ENCODE measurements around the gene REXO2.

Gene REXO2

GRCh38 chr11:114440971-114441763 is 1.9 kb downstream of the REXO2 start:
- Histone ChIP-seq H3K27me3 (ENCODE audit: control insufficient read depth in 1 of 2, insufficient read depth in 2 of 2, low read length in 2 of 2) (no peaks in the 10 kb centered on the region), H3K4me3 (ENCODE audit: low read length in 2 of 2) (peak overlapping the region; percentile 52 to 95), H3K9me3 (ENCODE audit: control insufficient read depth in 2 of 2, low read length in 2 of 2) (no peaks in the 10 kb centered on the region), H3K36me3 (ENCODE audit: control insufficient read depth in 2 of 2, insufficient read depth in 2 of 2, low read length in 2 of 2) (peaks cover 8 to 10% of the 10 kb centered on the region in 2 donors), H3K4me1 (ENCODE audit: control insufficient read depth, insufficient read depth, low read length) (peaks cover 12% of the 10 kb centered on the region), H3K9ac (ENCODE audit: low read length in 2 of 2) (peak overlapping the region in 1 of 2 donors; percentile 90), H3K27ac (ENCODE audit: low read length) (peak overlapping the region; percentile 94)

DNA sequence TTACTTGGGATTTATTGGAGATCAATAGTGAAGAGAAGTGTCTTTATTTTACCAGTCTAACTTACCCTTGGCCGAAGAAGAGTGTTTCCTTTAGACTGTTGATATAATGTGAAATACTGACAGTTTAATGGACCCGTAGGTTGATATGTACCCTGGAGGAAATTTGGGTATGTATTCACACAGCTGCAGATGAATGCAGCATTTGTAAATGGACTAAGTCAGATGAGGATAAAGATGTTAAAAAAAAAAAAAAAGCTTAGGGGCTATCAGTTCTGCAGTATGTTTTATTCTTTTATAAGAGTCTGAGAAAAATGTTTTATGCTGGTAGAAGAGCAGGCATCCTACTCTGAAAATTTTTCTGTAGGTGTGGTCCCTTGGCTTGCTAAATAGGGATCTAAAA is 2.7 kb downstream of the REXO2 start:
- Histone ChIP-seq H3K27me3 (ENCODE audit: control insufficient read depth in 1 of 2, insufficient read depth in 2 of 2, low read length in 2 of 2) (no peaks in the 10 kb centered on the region), H3K36me3 (ENCODE audit: control insufficient read depth in 2 of 2, insufficient read depth in 2 of 2, low read length in 2 of 2) (peaks cover 10 to 15% of the 10 kb centered on the region in 2 donors), H3K4me1 (ENCODE audit: control insufficient read depth, insufficient read depth, low read length) (peaks cover 12% of the 10 kb centered on the region), H3K9ac (ENCODE audit: low read length in 2 of 2) (no peak overlapping the region), H3K4me3 (ENCODE audit: low read length in 2 of 2) (peak overlapping the region in 1 of 2 donors; percentile 95), H3K27ac (ENCODE audit: low read length) (peak overlapping the region; percentile 94), H3K9me3 (ENCODE audit: control insufficient read depth in 2 of 2, low read length in 2 of 2) (no peaks in the 10 kb centered on the region)

DNA sequence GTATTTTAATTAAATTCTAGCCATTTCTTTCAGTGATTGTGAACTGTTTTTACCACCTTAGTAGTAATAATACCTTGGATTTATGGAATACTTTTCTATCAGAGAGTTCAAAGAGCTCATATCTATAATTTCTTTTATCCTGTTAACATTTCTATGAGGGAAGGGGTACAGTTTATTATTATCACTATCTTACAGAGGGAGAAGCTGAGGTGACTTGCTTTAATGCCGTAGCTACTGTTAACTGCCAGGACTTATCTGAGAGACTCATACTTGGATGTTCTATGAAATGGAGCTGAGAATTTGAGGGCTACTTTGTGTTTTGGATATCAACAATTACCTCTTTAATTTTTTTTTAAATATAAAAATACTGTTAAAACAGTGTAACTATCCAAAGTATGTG is 3.3 kb downstream of the REXO2 start:
- Histone ChIP-seq H3K4me3 (ENCODE audit: low read length in 2 of 2) (no peak overlapping the region), H3K9me3 (ENCODE audit: control insufficient read depth in 2 of 2, low read length in 2 of 2) (no peaks in the 10 kb centered on the region)

GRCh38 chr11:114447444-114447843 is 8.2 kb downstream of the REXO2 start:
- H3K4me3 ChIP-seq (ENCODE audit: low read length in 2 of 2): no peak overlapping the region
- H3K9ac ChIP-seq (ENCODE audit: low read length in 2 of 2): no peak overlapping the region
- H3K36me3 ChIP-seq (ENCODE audit: control insufficient read depth in 2 of 2, insufficient read depth in 2 of 2, low read length in 2 of 2): peaks cover 14 to 30% of the 10 kb centered on the region in 2 donors
- H3K27ac ChIP-seq (ENCODE audit: low read length): no peak overlapping the region
- no peaks in the 10 kb centered on the region for H3K27me3 ChIP-seq (ENCODE audit: control insufficient read depth in 1 of 2, insufficient read depth in 2 of 2, low read length in 2 of 2)
- peaks cover 4% of the 10 kb centered on the region for H3K4me1 ChIP-seq (ENCODE audit: control insufficient read depth, insufficient read depth, low read length)
- no peaks in the 10 kb centered on the region for H3K9me3 ChIP-seq (ENCODE audit: control insufficient read depth in 2 of 2, low read length in 2 of 2)

More for the DNA sequence above, 3.3 kb downstream of the REXO2 start:
- no peaks in the 10 kb centered on the region for H3K27me3 ChIP-seq (ENCODE audit: control insufficient read depth in 1 of 2, insufficient read depth in 2 of 2, low read length in 2 of 2)
- H3K36me3 ChIP-seq (ENCODE audit: control insufficient read depth in 2 of 2, insufficient read depth in 2 of 2, low read length in 2 of 2): peaks cover 10 to 15% of the 10 kb centered on the region in 2 donors
- peaks cover 12% of the 10 kb centered on the region for H3K4me1 ChIP-seq (ENCODE audit: control insufficient read depth, insufficient read depth, low read length)
- H3K27ac ChIP-seq (ENCODE audit: low read length): no peak overlapping the region
- H3K9ac ChIP-seq (ENCODE audit: low read length in 2 of 2): no peak overlapping the region

DNA sequence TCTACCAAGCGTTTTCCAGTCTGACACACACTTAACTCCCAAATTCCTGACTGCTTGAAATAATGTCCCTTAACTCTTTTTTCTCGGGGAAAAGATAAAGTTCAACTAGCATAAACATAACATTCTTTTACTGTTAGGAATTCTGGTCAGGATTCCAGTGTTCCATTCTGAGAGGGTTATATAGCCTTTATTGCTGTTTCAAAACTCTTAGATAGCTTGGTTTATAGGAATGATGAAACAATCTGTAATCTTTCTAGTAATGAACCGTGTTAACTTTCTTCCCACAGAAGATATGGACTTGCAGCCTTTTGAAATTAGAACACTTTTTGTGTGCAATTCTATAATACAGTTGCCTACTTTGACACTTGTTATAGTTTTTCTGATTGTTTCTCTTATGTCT is 8.6 kb downstream of the REXO2 start:
- no peak overlapping the region for H3K27ac ChIP-seq (ENCODE audit: low read length)
- peaks cover 4% of the 10 kb centered on the region for H3K4me1 ChIP-seq (ENCODE audit: control insufficient read depth, insufficient read depth, low read length)
- H3K36me3 ChIP-seq (ENCODE audit: control insufficient read depth in 2 of 2, insufficient read depth in 2 of 2, low read length in 2 of 2): peaks cover 14 to 30% of the 10 kb centered on the region in 2 donors
- H3K4me3 ChIP-seq (ENCODE audit: low read length in 2 of 2): no peak overlapping the region
- H3K27me3 ChIP-seq (ENCODE audit: control insufficient read depth in 1 of 2, insufficient read depth in 2 of 2, low read length in 2 of 2): no peaks in the 10 kb centered on the region
- no peaks in the 10 kb centered on the region for H3K9me3 ChIP-seq (ENCODE audit: control insufficient read depth in 2 of 2, low read length in 2 of 2)
- no peak overlapping the region for H3K9ac ChIP-seq (ENCODE audit: low read length in 2 of 2)

DNA sequence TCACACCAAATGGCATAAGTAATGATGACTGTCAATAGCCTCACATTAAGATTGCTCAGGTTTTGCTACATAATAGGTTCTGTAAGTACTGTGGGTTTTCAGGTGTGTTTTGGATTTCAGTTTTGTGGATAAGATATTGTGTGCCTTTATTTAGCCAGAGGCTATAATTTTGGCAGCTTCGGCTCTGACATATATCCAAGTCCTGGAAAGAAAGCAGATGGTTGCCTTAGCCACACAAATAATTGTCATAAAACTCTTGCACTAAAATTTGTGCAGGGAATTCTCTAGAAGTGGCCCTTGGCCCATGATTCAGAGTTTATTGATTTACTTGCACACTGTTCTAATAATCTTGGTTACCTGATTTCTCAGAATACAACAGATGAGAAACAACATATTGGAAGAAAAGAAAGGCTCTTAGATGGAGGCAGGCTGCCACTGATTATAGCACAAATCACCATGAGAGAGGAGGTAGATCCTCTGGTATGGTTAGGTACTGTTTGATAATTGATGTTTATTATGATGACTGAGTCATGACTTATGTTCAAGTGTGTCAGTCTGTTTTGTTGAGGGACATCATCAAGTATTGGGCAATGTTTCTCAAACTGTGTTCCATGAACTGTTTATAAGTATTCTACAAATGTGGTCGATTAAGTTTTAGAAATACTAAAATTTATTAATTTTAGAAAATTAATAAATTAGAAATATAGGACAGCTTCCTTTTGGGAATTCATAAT is 9.6 kb downstream of the REXO2 start:
- Histone ChIP-seq H3K27me3 (ENCODE audit: control insufficient read depth in 1 of 2, insufficient read depth in 2 of 2, low read length in 2 of 2) (no peaks in the 10 kb centered on the region), H3K9me3 (ENCODE audit: control insufficient read depth in 2 of 2, low read length in 2 of 2) (no peaks in the 10 kb centered on the region), H3K9ac (ENCODE audit: low read length in 2 of 2) (no peak overlapping the region), H3K4me1 (ENCODE audit: control insufficient read depth, insufficient read depth, low read length) (peaks cover 4% of the 10 kb centered on the region), H3K36me3 (ENCODE audit: control insufficient read depth in 2 of 2, insufficient read depth in 2 of 2, low read length in 2 of 2) (peaks cover 15 to 30% of the 10 kb centered on the region in 2 donors), H3K4me3 (ENCODE audit: low read length in 2 of 2) (no peak overlapping the region), H3K27ac (ENCODE audit: low read length) (no peak overlapping the region)

- Histone ChIP-seq H3K4me3 (ENCODE audit: low read length in 2 of 2) (no peak overlapping the region), H3K27me3 (ENCODE audit: control insufficient read depth in 1 of 2, insufficient read depth in 2 of 2, low read length in 2 of 2) (no peaks in the 10 kb centered on the region), H3K36me3 (ENCODE audit: control insufficient read depth in 2 of 2, insufficient read depth in 2 of 2, low read length in 2 of 2) (peaks cover 8 to 23% of the 10 kb centered on the region in 2 donors), H3K9me3 (ENCODE audit: control insufficient read depth in 2 of 2, low read length in 2 of 2) (no peaks in the 10 kb centered on the region), H3K9ac (ENCODE audit: low read length in 2 of 2) (no peak overlapping the region), H3K4me1 (ENCODE audit: control insufficient read depth, insufficient read depth, low read length) (peaks cover 4% of the 10 kb centered on the region), H3K27ac (ENCODE audit: low read length) (no peak overlapping the region)
Observed at GRCh38 chr11:114449845-114450244, 10.6 kb downstream of the REXO2 start.

- peaks cover 6 to 17% of the 10 kb centered on the region in 2 donors for H3K36me3 ChIP-seq (ENCODE audit: control insufficient read depth in 2 of 2, insufficient read depth in 2 of 2, low read length in 2 of 2)
- H3K4me3 ChIP-seq (ENCODE audit: low read length in 2 of 2): no peak overlapping the region
- H3K4me1 ChIP-seq (ENCODE audit: control insufficient read depth, insufficient read depth, low read length): peaks cover 4% of the 10 kb centered on the region
- H3K27me3 ChIP-seq (ENCODE audit: control insufficient read depth in 1 of 2, insufficient read depth in 2 of 2, low read length in 2 of 2): no peaks in the 10 kb centered on the region
- H3K9ac ChIP-seq (ENCODE audit: low read length in 2 of 2): no peak overlapping the region
- H3K9me3 ChIP-seq (ENCODE audit: control insufficient read depth in 2 of 2, low read length in 2 of 2): no peaks in the 10 kb centered on the region
- no peak overlapping the region for H3K27ac ChIP-seq (ENCODE audit: low read length)
Observed at GRCh38 chr11:114452399-114452798, 13.1 kb downstream of the REXO2 start.

DNA sequence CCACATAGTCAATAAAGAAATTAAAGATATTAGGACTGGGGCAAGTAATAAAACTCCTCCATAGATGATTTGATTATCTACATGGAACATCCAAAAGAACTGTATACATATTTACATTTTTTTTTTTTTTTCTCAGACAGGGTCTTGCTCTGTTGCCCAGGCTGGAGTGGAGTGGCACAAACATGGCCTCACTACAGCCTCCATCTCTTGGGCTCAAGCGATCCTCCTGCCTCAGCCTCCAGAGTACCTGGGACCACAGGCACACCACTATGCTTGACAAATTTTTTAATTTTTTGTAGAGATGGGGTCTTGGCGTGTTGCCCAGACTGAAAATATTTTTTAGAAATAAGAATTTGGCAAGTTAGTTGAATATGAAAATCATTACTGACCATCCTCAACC is 24.7 kb downstream of the REXO2 start:
- no peaks in the 10 kb centered on the region for H3K36me3 ChIP-seq (ENCODE audit: control insufficient read depth in 2 of 2, insufficient read depth in 2 of 2, low read length in 2 of 2)
- no peak overlapping the region for H3K9ac ChIP-seq (ENCODE audit: low read length in 2 of 2)
- H3K4me3 ChIP-seq (ENCODE audit: low read length in 2 of 2): no peak overlapping the region
- no peak overlapping the region for H3K27ac ChIP-seq (ENCODE audit: low read length)
- no peaks in the 10 kb centered on the region for H3K9me3 ChIP-seq (ENCODE audit: control insufficient read depth in 2 of 2, low read length in 2 of 2)
- H3K27me3 ChIP-seq (ENCODE audit: control insufficient read depth in 1 of 2, insufficient read depth in 2 of 2, low read length in 2 of 2): no peaks in the 10 kb centered on the region
- no peaks in the 10 kb centered on the region for H3K4me1 ChIP-seq (ENCODE audit: control insufficient read depth, insufficient read depth, low read length)

- Histone ChIP-seq H3K9ac (ENCODE audit: low read length in 2 of 2) (no peak overlapping the region), H3K4me1 (ENCODE audit: control insufficient read depth, insufficient read depth, low read length) (no peaks in the 10 kb centered on the region), H3K4me3 (ENCODE audit: low read length in 2 of 2) (no peak overlapping the region), H3K27ac (ENCODE audit: low read length) (no peak overlapping the region), H3K36me3 (ENCODE audit: control insufficient read depth in 2 of 2, insufficient read depth in 2 of 2, low read length in 2 of 2) (no peaks in the 10 kb centered on the region), H3K9me3 (ENCODE audit: control insufficient read depth in 2 of 2, low read length in 2 of 2) (no peaks in the 10 kb centered on the region), H3K27me3 (ENCODE audit: control insufficient read depth in 1 of 2, insufficient read depth in 2 of 2, low read length in 2 of 2) (no peaks in the 10 kb centered on the region)
Observed at GRCh38 chr11:114466742-114467141, 27.5 kb downstream of the REXO2 start.

GRCh38 chr11:114472661-114473060 is 33.4 kb downstream of the REXO2 start:
- Histone ChIP-seq H3K27me3 (ENCODE audit: control insufficient read depth in 1 of 2, insufficient read depth in 2 of 2, low read length in 2 of 2) (no peaks in the 10 kb centered on the region), H3K4me3 (ENCODE audit: low read length in 2 of 2) (no peak overlapping the region), H3K4me1 (ENCODE audit: control insufficient read depth, insufficient read depth, low read length) (no peaks in the 10 kb centered on the region), H3K27ac (ENCODE audit: low read length) (no peak overlapping the region), H3K36me3 (ENCODE audit: control insufficient read depth in 2 of 2, insufficient read depth in 2 of 2, low read length in 2 of 2) (no peaks in the 10 kb centered on the region), H3K9ac (ENCODE audit: low read length in 2 of 2) (no peak overlapping the region), H3K9me3 (ENCODE audit: control insufficient read depth in 2 of 2, low read length in 2 of 2) (no peaks in the 10 kb centered on the region)
